H1 (cell line): ENCODE measurements around the gene NRXN2.

ENCODE experiments used
- EGR1 ChIP-seq: IDR thresholded peaks from 2 replicates; pipeline ENCODE4 v1.6.1; 2011; ENCODE audit warnings: low read depth, low read length, borderline replicate concordance
- POLR2A ChIP-seq, 2 experiments: IDR thresholded peaks; 1 replicate in 1 of 2; 2 replicates in 1 of 2; pipeline ENCODE4 v1.6.1; 2011; ENCODE audit warnings: low read depth in 2 of 2, low read length in 2 of 2, mild to moderate bottlenecking in 2 of 2; ENCODE audit errors: control extremely low read depth in 1 of 2
- TF ChIP-seq, protein P1 (sequence below), 3 experiments: IDR thresholded peaks; 1 replicate in 2 of 3; 2 replicates in 1 of 3; pipeline versions ENCODE4 v1.5.1 to v1.6.1; 2011; ENCODE audit warnings: low read length in 3 of 3, mild to moderate bottlenecking in 3 of 3, inconsistent platforms in 2 of 3, low read depth in 1 of 3, moderate library complexity in 1 of 3; ENCODE audit not compliant: insufficient read depth in 1 of 3; ENCODE audit errors: control extremely low read depth in 1 of 3

DNA sequence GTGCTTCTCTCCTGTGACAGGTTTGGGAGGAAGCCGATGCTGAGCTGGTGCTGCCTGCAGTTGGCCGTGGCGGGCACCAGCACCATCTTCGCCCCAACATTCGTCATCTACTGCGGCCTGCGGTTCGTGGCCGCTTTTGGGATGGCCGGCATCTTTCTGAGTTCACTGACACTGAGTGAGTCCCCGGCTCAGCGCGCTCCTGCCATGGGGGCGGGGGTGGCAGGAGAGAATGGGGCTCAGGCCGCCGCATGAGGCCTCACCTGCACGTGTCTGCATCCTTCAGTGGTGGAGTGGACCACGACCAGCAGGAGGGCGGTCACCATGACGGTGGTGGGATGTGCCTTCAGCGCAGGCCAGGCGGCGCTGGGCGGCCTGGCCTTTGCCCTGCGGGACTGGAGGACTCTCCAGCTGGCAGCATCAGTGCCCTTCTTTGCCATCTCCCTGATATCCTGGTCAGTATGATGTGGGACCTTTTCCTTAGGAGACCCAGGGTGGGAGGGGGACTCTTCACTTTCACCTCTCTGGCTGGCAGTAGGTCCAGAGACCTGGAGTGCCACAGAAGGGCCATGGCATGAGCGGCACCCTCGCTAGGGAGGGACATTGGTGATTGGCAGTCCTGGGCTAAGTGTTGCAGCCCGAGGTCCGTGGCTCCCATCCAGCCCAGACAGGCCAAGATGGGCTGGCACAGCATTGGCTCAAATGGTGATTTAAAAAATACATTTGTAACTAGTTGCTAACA lies 160.8 kb downstream of the NRXN2 start:
- TF ChIP-seq, protein P1, sequence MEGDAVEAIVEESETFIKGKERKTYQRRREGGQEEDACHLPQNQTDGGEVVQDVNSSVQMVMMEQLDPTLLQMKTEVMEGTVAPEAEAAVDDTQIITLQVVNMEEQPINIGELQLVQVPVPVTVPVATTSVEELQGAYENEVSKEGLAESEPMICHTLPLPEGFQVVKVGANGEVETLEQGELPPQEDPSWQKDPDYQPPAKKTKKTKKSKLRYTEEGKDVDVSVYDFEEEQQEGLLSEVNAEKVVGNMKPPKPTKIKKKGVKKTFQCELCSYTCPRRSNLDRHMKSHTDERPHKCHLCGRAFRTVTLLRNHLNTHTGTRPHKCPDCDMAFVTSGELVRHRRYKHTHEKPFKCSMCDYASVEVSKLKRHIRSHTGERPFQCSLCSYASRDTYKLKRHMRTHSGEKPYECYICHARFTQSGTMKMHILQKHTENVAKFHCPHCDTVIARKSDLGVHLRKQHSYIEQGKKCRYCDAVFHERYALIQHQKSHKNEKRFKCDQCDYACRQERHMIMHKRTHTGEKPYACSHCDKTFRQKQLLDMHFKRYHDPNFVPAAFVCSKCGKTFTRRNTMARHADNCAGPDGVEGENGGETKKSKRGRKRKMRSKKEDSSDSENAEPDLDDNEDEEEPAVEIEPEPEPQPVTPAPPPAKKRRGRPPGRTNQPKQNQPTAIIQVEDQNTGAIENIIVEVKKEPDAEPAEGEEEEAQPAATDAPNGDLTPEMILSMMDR (IDR thresholded peaks at IDR 0.05; ENCODE audit: control extremely low read depth in 1 of 3, insufficient read depth in 1 of 3, low read depth in 1 of 3, low read length in 3 of 3) = no peak
- TF ChIP-seq POLR2A (IDR thresholded peaks at IDR 0.05; ENCODE audit: control extremely low read depth in 1 of 2, low read depth in 2 of 2, low read length in 2 of 2) = no peak
- TF ChIP-seq EGR1 = no peak
